Cardiac septum (tissue), 1 donor: ENCODE results near the gene LRRC8E. TPM values are rescaled to one million over a fixed set of nuclear protein-coding genes. Genes with fewer than 3 reads are reported as not detected.
A peak's percentile ranks its signal among the peaks of the same experiment; 100 is the strongest.
"Not testable (repeated sequence)": the region's sequence is repeated elsewhere in the genome, so short reads cannot be mapped to it uniquely, and the experiment has no call there.

Experiments used
- DNase-seq: peaks from one replicate; pipeline ENCODE4 v3.0.0-alpha.2; 2020; ENCODE audit warnings: low spot score
- intact Hi-C: fragments of 100-400 bp; cut with DNase I; formaldehyde crosslinking; loops from one replicate; pipeline ENCODE4 v1.14.0; 2022
- total RNA-seq: library from RNA; stranded (reverse); fragmentation: NEBNext Ultra II Directional; extraction: Animal tissue kit (Norgen Biotek cat#: 25700); gene quantifications from one replicate; pipeline ENCODE4 v1.2.1, GENCODE V29; 2021
- donor health status: DM: no; HTN: no; CAD: no.

Gene LRRC8E
- total RNA-seq, 1 donor from 2014 or later = 0.30 TPM

- DNase-seq = no peak
- intact Hi-C loops = no loop called here
These were observed 27.2 kb downstream of the LRRC8E start for GRCh38 chr19:7915250-7916102.

- intact Hi-C loops = no loop called here
- DNase-seq = no peak
These were observed 28.0 kb downstream of the LRRC8E start for GRCh38 chr19:7916103-7916954.

- intact Hi-C loops = no loop called here
- no peak for DNase-seq
These were observed 28.6 kb downstream of the LRRC8E start for GRCh38 chr19:7916955-7917266.

DNA sequence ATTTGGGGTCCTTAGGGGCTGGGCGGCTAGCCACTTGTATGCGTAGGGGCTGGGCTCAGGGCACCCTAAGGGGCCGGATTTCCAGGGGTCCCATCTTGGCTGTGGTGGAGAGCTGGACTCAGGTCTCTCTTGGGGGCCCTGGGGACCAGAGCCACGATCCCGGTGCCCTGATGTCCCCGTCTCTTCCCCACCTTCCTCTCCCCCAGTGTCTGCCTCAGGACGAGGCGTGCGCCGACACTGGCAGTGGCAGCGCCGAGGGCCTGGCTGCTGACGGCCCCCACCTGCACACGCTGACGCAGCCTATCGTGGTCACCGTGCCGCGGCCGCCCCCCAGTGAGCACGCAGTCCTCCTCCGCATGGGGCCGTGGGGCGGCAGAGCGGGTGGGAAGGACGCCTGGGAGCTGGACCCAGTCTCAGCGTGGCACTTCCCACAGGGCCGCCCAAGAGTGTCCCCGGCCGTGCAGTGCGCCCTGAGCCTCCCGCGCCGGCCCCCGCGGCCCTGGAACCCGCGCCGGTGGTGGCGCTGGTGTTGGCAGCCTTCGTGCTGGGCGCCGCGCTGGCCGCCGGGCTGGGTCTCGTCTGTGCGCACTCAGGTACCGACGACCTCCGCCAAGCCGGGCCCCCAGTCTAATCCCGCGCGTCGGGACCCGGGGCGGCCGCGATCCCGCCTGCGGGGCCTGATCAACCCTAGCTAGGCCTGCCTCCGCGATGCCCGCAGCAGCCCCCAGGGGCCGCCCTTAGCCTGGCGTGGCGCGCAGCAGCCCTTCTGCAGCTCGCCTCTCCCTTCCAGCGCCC, 29.2 kb downstream of the LRRC8E start:
- no peak for DNase-seq
- intact Hi-C loops = no loop called here

GRCh38 chr19:7918062-7918614, 29.8 kb downstream of the LRRC8E start:
- intact Hi-C loops, DNase-seq: not testable (repeated sequence)

GRCh38 chr19:7918615-7919421, 30.5 kb downstream of the LRRC8E start:
- intact Hi-C loops = no loop called here
- DNase-seq = no peak

DNA sequence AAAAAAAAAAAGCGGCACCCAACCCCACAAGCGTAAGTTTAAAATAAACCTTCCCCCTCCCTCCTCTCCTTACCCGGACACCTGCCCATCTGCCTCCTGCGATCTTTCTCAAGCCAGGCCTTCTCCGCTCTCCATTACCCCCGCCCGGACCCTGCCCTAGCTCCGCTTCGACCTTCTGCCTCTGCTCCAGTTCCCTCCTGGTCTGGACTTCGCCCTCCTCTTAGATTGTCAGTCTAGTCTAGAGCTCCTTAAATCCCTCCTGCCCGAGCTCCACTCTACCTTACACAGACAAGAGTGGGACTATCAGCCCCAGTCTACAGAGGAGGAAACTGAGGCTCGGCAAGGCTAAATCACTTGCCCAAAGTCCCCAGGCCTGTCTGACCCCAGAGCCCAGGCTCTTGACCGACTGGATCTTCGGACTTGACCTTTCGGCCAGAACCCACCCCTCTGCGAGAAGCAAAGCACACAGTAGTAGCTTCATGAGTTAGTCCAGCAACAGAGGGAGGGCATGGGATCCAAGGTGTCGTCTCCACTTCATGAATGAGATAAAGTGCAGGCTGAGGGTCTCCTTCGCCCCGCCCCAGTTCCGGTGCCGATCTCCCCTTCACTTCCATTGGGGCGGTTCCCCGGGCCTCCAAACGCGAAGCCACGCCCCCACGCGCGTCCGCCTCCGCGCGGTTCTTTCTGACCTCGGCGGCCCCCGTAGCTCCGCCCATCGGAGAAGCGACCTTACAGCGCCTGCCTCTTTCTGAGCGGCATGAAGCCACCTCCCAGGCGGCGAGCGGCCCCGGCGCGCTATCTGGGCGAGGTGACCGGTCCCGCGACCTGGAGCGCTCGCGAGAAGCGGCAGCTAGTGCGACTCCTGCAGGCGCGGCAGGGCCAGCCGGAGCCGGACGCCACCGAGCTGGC, 31.6 kb downstream of the LRRC8E start, which contains the start of gene SNAPC2:
Gene SNAPC2, plus strand, starts transcription at position 729 of the 909 bp plus-strand sequence. Its CDS starts 29 bp downstream, at position 758.
- peak; percentile 96 for DNase-seq
- intact Hi-C loops = loop anchor here (2.0 to 5.0 kb wide), 2 partner anchors 15 to 68 kb away; no protein-coding TSS in a partner anchor

GRCh38 chr19:7920519-7921301, 32.4 kb downstream of the LRRC8E start:
- DNase-seq = peak; percentile 100
- intact Hi-C loops = loop anchor here (2.0 to 5.0 kb wide), 2 partner anchors 16 to 68 kb away; no protein-coding TSS in a partner anchor

DNA sequence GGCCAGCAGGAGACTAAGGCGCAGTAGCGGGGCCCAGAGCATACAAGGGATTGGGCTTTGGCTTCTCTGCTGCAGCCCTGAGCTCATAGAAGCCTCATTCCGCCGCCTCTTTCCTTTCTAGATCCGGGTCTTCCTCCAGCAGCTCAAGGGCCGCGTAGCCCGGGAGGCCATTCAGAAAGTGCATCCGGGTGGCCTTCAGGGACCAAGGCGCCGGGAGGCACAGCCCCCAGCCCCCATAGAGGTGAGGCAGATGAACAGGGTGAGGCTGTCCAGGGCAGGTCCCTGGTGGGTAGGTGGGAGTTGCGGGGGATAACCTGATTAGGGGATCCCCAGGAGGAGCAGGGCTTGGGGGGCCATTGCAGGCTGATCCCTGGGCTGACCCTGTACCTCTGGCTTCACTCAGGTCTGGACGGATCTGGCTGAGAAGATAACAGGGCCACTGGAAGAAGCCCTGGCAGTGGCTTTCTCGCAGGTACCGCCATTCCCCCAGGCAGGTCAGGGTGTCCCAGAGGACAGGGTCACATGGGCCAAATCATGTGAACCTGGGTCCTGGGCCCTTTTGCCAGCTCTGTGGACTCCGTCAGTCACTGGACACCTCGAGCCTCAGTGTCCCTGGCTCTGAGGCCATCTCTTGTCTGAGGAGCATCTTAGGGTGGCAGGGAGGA, 33.1 kb downstream of the LRRC8E start:
- intact Hi-C loops = loop anchor here (2.0 to 5.0 kb wide), 2 partner anchors 17 to 69 kb away; no protein-coding TSS in a partner anchor
- DNase-seq = no peak

GRCh38 chr19:7921967-7922835, 33.9 kb downstream of the LRRC8E start:
- no peak for DNase-seq
- intact Hi-C loops = loop anchor here (2.0 to 5.0 kb wide), 2 partner anchors 17 to 70 kb away; no protein-coding TSS in a partner anchor

GRCh38 chr19:7922836-7923195, 34.5 kb downstream of the LRRC8E start:
- intact Hi-C loops = loop anchor here (5.0 kb wide), 1 partner anchor 71 kb away; no protein-coding TSS in a partner anchor
- no peak for DNase-seq

DNA sequence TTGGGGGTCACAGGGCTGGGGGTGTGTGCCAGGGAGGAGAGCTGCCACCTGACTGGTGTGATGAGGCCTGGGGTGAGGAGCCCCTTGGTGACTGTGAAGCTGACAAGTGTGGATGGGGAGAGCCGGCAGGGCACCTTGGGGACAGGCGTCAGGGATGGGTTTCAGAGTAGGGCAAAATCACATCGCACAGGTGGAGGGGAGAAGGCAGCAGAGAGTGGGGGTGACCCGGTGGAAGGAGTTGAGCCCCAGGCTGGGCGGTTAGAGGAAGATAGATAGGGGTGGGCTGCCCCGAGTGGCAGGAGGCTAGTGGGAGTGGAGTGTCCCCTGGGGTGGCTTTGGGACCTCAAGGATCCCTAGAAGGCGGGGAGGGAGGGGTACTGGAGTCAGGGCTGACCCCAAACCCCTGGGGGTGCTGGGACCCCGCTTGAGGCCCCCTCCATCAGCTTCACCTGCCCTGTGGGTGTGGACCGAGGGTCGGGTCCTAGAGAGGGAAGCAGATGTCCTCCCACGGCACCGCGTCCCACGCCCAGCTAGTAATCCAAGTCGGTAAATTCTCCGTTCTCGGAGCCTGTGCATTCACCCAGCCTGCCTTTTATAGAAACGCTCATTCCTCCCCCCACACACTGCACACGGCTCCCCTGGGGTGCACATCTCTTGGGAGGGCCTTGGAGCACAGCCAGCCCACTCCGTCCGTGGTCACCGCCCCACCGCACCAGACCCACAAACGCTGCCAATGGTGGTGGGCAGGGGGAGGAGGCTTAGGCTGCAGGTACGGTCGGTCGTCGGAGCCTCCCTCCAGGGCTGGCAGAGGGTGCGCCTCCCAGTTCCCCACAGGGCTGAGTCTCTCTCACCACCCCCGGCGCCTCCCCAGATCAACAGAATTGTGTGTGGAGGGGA, 35.2 kb downstream of the LRRC8E start:
- no peak for DNase-seq
- intact Hi-C loops = loop anchor here (5.0 kb wide), 1 partner anchor 71 kb away; no protein-coding TSS in a partner anchor

DNA sequence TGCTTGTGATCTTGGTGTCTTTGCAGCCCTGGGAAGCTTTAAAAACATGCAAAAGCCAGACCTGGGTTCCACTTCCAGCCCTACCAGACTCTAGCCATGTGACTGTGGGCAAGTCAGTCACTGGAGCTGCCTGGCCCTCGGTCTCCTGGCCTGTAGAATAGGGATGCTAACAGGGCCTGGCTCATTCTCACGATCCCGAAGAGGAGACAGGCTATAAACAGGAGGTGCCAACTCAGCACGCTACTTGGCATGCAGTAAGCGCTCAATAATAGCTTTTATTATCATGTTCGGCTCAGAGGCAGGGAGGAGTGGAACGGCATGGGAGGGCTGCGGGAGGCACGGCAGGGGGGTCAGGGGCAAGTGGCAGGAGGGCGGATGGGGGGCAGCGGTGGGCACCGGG, 35.9 kb downstream of the LRRC8E start:
- DNase-seq = no peak
- intact Hi-C loops = loop anchor here (5.0 kb wide), 1 partner anchor 72 kb away; no protein-coding TSS in a partner anchor

GRCh38 chr19:7924651-7925170, 36.4 kb downstream of the LRRC8E start:
- no peak for DNase-seq
- intact Hi-C loops = loop anchor here (5.0 kb wide), 1 partner anchor 72 kb away; no protein-coding TSS in a partner anchor
